ENCODE data around the gene KCNMB4.
A peak's percentile ranks its signal among the peaks of the same experiment; 100 is the strongest.

Gene KCNMB4

GRCh38 chr12:70418101-70418500 is 52.0 kb downstream of the KCNMB4 start:
- intact Hi-C loops (cut with DNase I) = no loop called here
- peak in 27 of 42 donors; percentile 13 to 79 (median 41) for DNase-seq

GRCh38 chr12:70422631-70423030 is 56.5 kb downstream of the KCNMB4 start:
- DNase-seq = no peak

GRCh38 chr12:70426620-70427019 is 60.5 kb downstream of the KCNMB4 start:
- intact Hi-C loops (cut with DNase I) = no loop called here
- no peak for DNase-seq

More at GRCh38 chr12:70422631-70423030, 56.5 kb downstream of the KCNMB4 start:
- intact Hi-C loops (cut with DNase I) = no loop called here

GRCh38 chr12:70427611-70428010 is 61.5 kb downstream of the KCNMB4 start:
- intact Hi-C loops (cut with DNase I) = no loop called here
- DNase-seq = no peak

- intact Hi-C loops (cut with DNase I) = no loop called here
- no peak for DNase-seq
These were observed 64.3 kb downstream of the KCNMB4 start for GRCh38 chr12:70430400-70430799.

GRCh38 chr12:70436836-70437235 is 70.7 kb downstream of the KCNMB4 start:
- no peak for DNase-seq
- intact Hi-C loops (cut with DNase I) = no loop called here

GRCh38 chr12:70443062-70443673 is 77.1 kb downstream of the KCNMB4 start:
- no peak for DNase-seq
- intact Hi-C loops (cut with DNase I) = no loop called here

- no peak for DNase-seq
These were observed 78.8 kb downstream of the KCNMB4 start for GRCh38 chr12:70444903-70445302.

GRCh38 chr12:70448371-70448770 is 82.3 kb downstream of the KCNMB4 start:
- DNase-seq = no peak
- intact Hi-C loops (cut with DNase I) = no loop called here

More at GRCh38 chr12:70444903-70445302, 78.8 kb downstream of the KCNMB4 start:
- intact Hi-C loops (cut with DNase I) = no loop called here

GRCh38 chr12:70449074-70449752 is 83.1 kb downstream of the KCNMB4 start:
- no peak for DNase-seq
- intact Hi-C loops (cut with DNase I) = no loop called here

- intact Hi-C loops (cut with DNase I) = no loop called here
- DNase-seq = no peak
These were observed 83.8 kb downstream of the KCNMB4 start for GRCh38 chr12:70449753-70450341.

- intact Hi-C loops (cut with DNase I) = no loop called here
- DNase-seq = no peak
These were observed 85.4 kb downstream of the KCNMB4 start for GRCh38 chr12:70451528-70451927.

GRCh38 chr12:70456953-70457352 is 90.9 kb downstream of the KCNMB4 start:
- intact Hi-C loops (cut with DNase I) = no loop called here
- no peak for DNase-seq

- intact Hi-C loops (cut with DNase I) = no loop called here
- DNase-seq = no peak
These were observed 93.7 kb downstream of the KCNMB4 start for GRCh38 chr12:70459786-70460185.

GRCh38 chr12:70463997-70464396 is 97.9 kb downstream of the KCNMB4 start:
- DNase-seq = no peak
- intact Hi-C loops (cut with DNase I) = no loop called here

GRCh38 chr12:70466753-70467152 is 100.7 kb downstream of the KCNMB4 start:
- intact Hi-C loops (cut with DNase I) = no loop called here
- no peak for DNase-seq

- DNase-seq = no peak
- intact Hi-C loops (cut with DNase I) = no loop called here
These were observed 101.4 kb downstream of the KCNMB4 start for GRCh38 chr12:70467476-70467875.

- peak in 3 of 42 donors; percentile 3 to 21 (median 8) for DNase-seq
- intact Hi-C loops (cut with DNase I) = no loop called here
These were observed 102.0 kb downstream of the KCNMB4 start for GRCh38 chr12:70467918-70468733.

GRCh38 chr12:70468741-70469140 is 102.7 kb downstream of the KCNMB4 start:
- DNase-seq = no peak
- intact Hi-C loops (cut with DNase I) = no loop called here

All from head of caudate nucleus (tissue), 42 donors.